Dermis microvascular lymphatic vessel endothelial cell (primary cell): ENCODE measurements around the gene MBD2. TPM values are rescaled to one million over a fixed set of nuclear protein-coding genes. Genes with fewer than 3 reads are reported as not detected.

Source experiments
- DNase-seq, 2 donors: peaks; one replicate each; pipeline versions ENCODE4 v3.0.0 to v3.0.0-alpha.2; 2010; ENCODE audit warnings: low read depth in 2 of 2
- total RNA-seq: library from RNA; depleted of rRNA; stranded (reverse); fragments of >200 nt; gene quantifications from 2 replicates; pipeline ENCODE4 v1.2.1, GENCODE V29; 2014

Gene MBD2
- total RNA-seq, 1 donor from 2014 or later: 21.2 TPM

DNA sequence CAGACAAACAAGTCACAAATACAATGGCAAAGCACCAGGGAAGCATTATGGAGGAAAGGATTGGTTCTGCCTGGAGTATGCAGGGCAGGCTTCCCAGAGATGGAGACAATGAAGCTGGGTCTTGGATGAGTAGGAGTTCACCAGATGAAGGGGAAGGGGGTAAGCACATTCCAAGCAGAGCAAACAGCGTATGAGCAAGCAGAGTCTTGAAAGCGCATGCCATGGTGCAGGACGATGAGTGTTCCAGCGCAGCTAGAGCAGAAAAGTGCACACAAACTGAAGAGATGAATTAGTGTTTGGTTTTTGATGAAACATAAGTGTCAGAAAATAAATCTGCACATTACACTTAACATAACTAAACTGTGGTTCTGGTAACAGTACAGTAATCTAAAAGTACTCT, 21.6 kb downstream of the MBD2 start:
- no peak for DNase-seq

DNA sequence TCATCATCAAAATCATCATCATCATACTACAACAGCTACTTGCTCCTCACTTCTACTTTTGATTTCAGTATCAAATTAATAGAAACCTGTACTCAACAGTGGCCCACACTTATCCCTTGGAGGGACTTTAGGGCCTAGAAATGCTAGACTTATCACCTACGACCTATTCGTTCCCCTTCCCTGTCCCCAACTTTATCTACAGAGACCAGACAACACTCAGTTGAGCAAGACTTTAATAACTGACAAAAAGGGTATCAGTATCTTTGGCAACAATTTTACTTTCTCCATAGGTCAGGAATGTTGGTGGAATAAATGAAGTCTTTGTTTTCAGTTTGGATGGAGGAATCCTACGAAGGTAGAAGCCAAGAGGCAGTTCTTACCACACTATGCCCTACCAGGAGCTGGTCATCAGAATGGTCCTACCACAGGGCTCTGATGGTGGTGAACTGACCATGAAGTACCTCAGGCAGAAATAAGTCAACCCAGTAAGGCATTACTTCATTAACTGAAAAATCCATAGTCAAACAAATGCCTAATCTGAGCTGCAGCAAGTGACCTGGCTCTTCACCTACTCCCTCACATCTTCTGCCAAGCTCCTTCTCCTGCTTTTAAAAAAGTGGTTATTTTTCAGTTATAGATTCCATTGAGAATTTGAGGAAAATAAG, 26.6 kb downstream of the MBD2 start:
- DNase-seq: no peak

DNA sequence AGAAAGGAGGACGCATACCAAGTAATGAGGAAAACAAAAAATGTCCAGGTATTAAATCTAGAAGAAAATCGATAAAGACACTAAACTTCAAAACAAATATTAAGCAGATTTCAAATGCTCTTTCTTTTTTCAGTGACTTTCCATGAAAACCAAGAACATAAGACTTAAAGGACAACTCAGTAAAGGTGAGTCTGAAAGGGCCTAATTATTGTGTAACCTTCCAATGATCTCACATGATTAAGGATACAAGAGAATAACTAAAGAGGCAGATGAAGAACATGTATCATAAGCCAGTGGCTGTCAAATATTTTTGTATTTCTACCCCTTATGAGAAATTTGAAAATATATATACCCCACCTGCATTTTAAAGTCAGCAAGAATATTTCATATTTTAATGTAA, 30.7 kb downstream of the MBD2 start:
- no peak for DNase-seq

DNA sequence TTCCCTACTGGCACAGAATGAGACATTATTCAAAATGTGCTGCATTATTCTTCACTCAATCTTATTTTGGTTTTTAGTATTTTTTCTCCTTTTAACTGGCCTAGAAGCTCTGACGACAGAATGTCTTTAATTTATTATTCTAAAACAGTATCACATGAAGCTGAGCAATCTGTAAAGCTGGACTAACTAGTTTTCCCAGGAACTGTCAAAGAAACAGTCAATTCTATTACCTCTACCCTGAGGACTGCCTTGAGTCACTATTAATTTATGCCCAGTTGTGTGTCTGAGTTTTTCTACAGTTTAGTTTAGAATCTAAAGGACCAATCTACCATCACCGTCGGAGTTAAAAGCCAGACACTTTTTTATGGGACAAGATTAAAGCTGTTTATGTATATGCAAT, 31.6 kb downstream of the MBD2 start:
- DNase-seq: no peak

DNA sequence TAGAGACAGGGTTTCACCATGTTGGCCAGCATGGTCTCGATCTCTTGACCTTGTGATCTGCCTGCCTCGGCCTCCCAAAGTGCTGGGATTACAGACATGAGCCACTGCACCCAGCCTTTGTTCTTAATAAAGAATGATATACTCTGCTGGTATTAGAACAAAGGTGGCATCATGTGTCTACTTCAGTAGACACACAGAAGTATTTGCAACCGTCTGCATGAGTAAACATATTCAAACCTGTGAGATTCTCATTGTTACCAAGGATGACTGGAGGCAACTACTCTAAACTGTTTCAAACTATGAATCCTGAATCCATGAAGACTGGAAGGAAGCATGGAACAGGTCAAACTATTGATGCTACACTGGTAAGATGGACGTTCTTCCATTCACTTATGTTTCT, 32.1 kb downstream of the MBD2 start:
- DNase-seq: no peak

DNA sequence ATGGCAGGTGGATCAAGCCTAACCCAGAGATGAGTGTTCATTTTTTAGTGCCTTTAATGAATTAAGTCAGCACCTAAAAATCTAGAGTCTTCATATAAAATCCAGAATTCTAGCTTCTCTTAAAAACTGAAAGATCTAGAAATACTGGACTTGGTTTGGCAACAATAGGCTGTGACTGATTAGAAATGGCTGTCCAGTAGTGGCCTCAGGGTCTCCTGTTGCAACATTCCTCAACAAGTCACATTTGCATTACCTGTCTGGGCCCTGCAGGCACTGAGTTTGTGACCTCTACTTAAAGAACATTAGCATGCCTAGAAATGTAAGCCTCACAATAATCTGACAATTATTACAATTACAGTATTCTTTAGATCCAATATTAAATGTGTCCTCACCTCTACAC, 33.1 kb downstream of the MBD2 start:
- no peak for DNase-seq

DNA sequence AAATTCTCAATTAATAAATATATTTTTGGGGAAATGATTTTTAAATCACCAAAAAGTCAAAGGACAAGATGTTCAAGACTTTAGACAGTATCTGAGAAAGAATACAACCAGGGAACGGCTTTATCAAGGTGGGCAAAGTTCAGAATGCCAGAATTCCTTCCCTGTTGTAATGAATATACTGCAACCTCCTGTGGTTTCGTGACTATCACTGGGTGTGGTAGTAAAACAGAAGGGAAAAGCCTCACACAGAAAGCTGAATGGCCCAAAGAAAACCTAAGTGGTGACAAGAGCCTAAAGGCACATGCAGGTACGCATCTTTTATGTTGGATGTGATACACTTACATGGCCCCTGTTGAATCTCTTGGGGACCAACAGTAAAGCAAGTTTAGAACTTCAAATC, 37.1 kb downstream of the MBD2 start:
- DNase-seq: no peak

DNA sequence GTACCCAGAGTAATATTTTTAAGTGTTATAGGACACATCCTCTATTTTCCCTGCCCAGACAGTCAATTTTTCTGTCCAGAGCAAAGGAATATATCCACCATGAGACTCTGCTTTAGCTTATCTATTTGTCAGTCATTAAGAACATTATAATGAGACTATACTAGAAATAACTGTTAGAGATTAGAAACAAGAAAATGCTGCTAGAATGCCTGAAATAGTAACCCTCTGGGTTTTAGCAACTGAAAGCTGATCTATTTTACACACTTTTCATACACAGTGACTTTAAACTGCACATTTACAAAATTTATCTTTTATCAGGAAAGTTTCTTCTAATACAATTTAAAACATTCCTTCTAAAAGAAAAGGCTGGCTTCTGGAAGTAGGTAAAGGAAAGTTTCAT, 39.6 kb downstream of the MBD2 start:
- DNase-seq: no peak

DNA sequence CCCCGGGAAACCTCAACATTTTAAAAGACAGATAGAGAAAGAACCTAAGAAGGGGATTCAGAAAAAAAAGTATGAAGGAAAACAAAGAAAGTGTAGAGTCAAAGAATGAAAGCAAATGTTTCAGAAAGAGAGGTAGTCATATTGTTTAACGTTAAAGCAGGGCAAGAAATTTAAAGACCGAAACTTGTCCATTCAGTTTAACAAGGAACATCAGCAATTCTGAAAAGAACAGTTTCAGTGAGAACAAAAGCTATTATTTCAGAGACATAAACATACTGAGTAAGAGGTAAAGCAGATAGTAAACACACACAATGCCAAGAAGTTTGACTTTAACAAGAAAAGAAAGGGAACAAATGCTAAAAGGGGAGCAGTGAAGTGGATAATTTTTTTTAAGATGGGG, 41.1 kb downstream of the MBD2 start:
- DNase-seq: no peak

DNA sequence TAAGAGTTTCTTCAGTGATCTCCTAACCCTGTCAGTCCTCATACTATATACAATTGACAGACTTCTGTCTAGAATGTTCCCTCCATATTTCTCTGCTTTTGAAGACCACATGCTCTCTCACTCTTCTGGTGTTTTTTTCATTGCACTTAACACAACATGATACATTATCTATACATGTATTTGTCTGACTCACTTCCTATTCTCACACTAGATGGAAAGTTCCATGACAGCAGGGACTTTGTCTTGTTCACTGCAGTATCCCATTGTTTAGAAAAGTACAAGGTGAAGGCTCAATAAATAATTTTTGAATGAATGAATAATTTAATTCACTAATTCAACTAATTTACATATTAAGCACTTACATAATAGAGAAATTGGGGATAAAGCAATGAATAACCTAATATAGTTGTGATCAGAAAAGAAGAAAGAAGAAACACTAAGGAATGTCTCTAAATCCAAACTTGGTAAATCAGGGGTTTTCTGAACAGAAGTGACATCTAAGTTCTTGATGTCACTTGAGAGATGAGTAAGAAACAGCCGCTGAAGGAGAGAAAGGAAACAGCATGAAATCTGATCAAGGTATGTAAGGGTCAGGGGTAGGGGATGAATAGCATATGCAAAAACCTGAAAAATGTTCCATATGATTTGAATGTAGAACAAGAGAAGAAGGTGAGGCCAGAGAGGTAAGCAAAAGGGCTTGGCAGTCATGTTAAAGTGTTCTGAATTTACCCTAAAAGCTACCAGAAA, 42.4 kb downstream of the MBD2 start:
- peak; percentile 67 to 88 for DNase-seq

DNA sequence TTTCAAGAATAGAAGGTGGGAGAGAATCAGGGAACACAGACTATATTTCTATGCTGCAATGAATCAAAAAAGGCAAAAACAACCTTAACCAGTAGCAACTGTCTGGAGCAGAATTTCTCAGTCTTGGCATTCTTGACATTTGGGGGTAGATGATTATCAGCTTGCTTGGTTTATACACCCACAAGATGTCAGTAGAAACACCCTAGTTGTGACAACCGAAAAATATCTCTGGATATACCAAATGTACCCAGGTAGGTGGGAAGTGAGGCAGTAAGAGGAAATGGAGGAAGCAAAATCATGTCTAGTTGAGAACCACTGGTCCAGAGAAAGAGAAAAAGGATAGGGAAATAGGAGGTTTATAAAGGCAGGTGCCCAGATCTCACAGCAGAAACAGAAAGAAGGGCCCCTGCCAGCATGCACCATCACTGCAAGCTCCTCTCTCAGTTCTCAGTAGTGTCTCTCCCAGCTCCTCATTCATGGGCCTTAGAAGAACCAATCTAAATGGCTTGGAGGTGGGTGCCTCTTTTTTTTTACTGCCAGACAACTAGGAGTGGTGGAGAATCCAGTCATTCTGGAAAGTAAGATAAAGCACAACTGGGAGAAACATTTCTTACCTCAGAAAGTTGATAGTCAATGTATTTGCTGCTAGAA, 50.4 kb downstream of the MBD2 start:
- no peak for DNase-seq

DNA sequence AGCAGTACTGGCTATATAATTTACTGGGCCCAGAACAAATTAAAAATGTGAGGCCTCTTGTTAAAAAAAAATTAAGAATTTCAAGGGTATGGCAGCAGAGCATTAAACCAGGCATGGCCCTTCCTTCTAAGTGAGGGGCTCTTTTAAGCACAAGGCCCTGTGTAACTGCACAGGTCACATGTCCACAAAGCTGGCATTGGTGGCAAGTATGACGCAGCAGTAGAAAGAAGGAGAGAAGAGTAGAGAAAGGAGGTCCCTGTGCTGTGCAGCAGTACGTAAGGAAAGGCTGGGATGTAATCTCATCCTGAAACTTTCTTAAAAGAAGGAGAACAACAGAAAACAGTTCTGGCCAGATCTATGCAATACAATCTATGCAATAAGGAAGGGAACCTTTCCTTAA, 51.2 kb downstream of the MBD2 start:
- no peak for DNase-seq

DNA sequence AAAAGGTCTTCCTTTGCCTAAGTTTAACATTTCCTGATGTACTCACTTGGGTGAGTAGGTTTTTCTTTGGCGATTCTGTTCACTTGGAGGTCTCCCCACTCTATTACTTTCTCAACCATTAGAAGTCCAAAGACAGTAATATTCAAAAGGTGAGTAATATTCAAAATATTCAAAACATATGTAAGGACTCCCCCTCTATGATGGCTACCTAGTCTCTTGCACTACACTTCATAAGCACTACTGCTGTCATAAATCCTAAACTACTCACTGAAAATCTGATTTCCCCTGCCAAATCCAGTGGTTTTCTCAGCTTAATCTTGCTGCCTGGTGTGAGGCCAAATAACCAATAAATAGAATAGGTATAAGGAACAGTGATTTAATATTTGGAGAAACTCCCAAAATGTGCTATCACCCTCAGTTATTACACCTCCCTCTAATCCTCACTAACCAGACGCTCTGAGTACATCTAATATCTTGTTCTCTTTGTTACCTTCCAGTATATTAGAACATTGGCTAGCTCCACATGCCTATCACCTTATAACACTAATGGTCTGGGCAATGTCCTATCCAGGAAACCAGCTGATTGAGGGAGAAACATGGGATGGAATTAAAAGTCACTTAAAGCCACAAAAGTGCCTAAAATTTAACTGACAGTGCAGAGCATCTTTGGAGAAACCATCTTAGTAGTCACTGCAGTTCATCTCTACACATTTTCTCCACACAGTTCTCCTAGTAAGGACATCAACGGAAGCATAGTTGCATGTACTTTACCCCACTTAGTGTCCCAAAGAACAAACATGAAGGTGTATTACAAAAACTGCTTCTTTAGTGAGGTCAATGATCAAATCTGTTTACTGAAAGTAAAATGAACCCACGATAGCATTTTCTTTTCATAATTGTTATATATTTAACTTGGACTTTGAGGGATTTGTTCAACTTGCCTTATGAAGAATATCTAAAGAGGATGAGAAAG, 54.8 kb downstream of the MBD2 start:
- DNase-seq: no peak

DNA sequence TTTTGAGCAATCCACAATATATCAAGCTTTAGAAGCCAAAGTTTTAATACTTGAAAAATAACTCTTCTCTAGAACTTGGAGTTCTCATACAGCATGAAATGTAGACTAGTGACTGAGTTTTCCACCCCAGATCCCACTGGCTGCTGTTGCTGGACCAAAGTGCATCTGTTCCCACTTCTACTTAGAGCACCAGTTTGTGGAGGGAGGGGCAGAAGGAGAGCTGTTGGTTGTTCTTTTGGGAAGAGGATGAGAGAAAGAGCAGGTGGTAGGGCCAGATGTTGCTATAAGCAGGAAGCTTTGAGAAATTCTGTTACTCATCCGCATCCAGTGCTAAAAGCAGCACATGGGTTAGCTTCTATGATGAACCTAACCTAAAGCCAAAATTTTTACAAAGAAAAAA, 59.0 kb downstream of the MBD2 start:
- no peak for DNase-seq

DNA sequence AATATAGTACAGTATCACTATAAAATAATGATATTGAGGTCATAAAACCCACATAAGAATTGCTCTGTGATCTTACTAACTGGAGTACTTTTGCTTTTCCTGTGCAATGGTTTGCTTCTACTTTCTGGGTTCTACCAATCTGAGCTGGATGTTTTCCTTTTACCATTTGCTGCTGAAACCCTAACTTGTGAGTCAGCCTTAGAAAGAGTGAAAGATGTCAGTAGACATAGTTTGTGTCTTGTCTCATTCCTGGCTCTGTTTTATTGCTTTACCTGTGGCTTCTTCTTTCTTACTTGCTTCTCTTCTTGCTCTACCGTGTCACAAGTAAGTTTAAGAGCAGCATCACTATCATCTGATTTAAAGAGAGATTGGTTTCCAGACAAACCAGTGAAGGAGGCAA, 61.0 kb downstream of the MBD2 start:
- no peak for DNase-seq

DNA sequence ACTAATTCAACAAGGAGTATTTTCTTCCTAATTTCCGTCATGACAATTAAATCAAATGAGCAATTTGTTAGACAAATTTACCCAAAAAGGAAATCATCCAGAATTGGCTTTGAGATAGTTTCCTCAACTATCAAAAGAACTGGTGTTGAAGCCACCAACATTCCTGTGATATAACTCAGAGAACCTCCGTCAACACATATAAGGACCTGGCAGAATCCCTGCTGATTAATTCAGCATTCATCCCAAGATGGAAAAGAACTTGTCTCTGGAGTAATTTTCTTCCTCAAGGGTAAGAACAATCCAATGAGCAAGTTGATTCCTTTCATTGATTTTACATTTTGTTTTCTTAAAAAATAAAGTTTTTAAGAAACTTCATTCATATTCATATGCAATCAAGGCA, 62.0 kb downstream of the MBD2 start:
- DNase-seq: peak in 1 of 2 donors; percentile 15

DNA sequence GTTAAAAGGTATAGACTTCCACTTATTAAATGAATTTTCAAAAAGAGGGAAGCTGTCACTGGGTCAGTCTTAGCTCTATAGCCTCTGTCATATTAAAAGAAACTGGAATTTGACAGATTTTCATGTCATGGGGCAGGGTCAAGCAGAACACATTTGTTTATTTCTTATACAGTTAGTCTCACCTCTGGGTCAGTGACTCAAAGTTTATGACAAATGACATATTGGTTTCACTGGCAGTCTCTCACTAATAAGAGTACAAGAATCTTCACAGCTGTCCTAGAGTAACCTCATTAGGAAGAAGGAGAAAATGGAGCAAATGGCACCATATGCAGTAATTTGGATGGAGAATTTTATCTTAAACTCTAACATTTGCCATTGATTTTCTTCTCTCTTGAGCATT, 63.2 kb downstream of the MBD2 start:
- no peak for DNase-seq

DNA sequence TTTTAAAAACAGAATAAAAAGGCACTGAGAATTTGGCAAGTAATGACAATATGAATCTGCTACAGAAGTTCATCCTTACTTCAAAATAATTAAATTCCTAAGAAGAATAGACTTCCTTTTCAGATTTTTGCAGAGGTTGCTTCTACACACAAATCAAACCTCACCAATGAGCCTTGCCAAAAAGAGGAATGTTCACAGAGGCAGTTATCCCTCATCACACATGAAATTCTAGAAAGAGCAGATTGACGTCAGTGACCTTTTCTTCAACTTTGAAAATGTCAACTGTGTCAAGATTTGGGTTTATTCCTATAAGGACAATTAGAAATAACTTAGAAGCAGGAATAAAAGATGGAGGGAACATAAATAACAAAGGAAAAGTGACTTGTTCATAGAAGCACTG, 64.6 kb downstream of the MBD2 start:
- DNase-seq: no peak

DNA sequence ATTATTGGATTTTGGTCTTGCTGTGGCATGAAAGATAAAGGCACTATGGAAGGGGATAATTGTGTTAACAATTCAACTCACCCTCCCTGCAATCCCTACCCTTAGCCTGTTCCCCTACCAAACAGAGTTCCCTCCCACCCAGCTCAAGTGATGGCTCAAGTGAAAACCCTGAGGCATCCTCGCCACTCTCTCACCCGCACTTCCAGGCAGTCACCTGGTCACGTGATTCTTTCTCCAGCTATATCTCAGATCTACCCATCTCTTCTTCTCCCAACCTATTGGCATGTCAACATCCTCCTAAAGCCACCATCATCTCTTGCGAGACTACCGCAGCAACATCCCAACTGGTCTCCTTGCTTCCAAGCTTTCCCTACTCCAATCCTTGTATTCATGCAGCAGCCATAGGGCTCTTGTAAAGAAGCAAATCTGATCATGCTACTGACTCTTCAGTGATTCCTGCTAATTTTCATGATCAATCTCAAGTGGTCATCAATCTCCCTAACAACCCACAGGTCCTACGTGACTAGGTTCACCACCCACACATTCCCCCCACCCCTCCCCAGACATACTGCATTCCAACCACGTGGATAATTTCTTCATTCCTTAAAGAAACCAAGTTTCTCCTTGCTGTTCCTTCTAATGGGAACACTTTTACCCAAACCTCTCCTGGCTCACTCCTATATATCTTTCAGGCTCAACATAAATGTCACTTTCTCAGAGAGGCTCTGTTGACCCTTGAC, 66.7 kb downstream of the MBD2 start:
- no peak for DNase-seq

DNA sequence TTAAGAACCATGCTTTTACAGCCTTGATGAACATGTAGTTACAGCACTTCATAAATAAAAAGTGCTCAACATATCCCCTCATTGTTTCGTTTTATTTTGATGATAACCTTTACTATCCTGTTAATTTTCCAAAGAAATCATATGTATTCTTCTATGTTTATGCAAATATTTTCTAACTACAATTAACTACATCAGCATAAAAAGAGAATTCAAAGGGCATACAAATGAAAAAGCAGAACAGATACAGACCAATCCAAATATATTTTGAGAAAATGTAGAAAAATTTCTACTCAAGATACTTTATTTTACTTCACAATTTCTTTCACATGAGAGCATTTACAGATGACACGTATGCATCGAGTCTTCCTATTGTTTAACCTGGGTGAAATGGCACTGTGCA, 69.1 kb downstream of the MBD2 start:
- no peak for DNase-seq

DNA sequence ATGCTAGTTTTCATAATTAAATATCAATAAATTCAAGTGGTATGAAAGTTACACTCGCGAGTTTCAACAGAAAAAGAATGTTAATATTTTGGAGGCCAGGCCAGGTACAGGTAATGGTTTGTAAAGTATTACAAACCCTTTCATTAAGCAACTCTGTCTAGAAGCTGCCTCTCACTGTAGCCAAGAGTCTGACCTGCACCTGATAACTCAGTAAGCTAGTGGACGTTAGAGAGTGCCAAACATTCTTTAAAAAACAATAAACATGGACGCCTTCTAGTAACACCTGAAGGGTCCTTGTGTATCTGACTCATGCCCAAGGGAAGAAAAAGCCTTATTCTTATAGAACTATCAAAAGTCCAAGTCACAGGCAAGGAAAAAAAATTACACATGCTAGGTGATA, 70.2 kb downstream of the MBD2 start:
- DNase-seq: no peak
